Stimulated activated naive CD8-positive, alpha-beta T cell treated with anti-CD3 and anti-CD28 coated beads, Interleukin-15, Interleukin-2, amounts not matched to agents 100 ng/mL and 50 ng/mL, for 24 hours (primary cell): Measurements from ENCODE around the gene IL11RA.
"Not testable (repeated sequence)": the region's sequence is repeated elsewhere in the genome, so short reads cannot be mapped to it uniquely, and the experiment has no call there.

Experiments
- H3K27ac Mint-ChIP-seq: one replicate; pipeline ENCODE4 v1.8.0; 2021; ENCODE audit warnings: mild to moderate bottlenecking, mixed read lengths
- H3K27me3 Mint-ChIP-seq: one replicate; pipeline ENCODE4 v1.8.0; 2021; ENCODE audit warnings: mixed read lengths
- H3K36me3 Mint-ChIP-seq: one replicate; pipeline ENCODE4 v1.8.0; 2021; ENCODE audit warnings: low read depth, mixed read lengths
- H3K4me1 Mint-ChIP-seq: one replicate; pipeline ENCODE4 v1.8.0; 2021; ENCODE audit warnings: low read depth, mixed read lengths
- H3K4me3 Mint-ChIP-seq: one replicate; pipeline ENCODE4 v1.8.0; 2021; ENCODE audit warnings: mild to moderate bottlenecking, mixed read lengths
- H3K9me3 Mint-ChIP-seq: one replicate; pipeline ENCODE4 v1.8.0; 2021; ENCODE audit warnings: mixed read lengths

IL11RA gene

GRCh38 chr9:34638138-34638445, 13.9 kb upstream of the IL11RA start:
- Mint-ChIP-seq H3K27ac (peak overlapping the region; percentile 96), H3K4me3 (peak overlapping the region; percentile 97), H3K36me3 (peaks cover 22% of the 10 kb centered on the region), H3K4me1 (peaks cover 38% of the 10 kb centered on the region), H3K9me3 (no peaks in the 10 kb centered on the region), H3K27me3 (no peaks in the 10 kb centered on the region)

GRCh38 chr9:34639322-34639721, 12.7 kb upstream of the IL11RA start:
- not testable (repeated sequence) for H3K9me3 Mint-ChIP-seq, H3K27me3 Mint-ChIP-seq, H3K4me3 Mint-ChIP-seq, H3K27ac Mint-ChIP-seq
- peaks cover 16% of the 10 kb centered on the region for H3K36me3 Mint-ChIP-seq
- H3K4me1 Mint-ChIP-seq = peaks cover 32% of the 10 kb centered on the region

DNA sequence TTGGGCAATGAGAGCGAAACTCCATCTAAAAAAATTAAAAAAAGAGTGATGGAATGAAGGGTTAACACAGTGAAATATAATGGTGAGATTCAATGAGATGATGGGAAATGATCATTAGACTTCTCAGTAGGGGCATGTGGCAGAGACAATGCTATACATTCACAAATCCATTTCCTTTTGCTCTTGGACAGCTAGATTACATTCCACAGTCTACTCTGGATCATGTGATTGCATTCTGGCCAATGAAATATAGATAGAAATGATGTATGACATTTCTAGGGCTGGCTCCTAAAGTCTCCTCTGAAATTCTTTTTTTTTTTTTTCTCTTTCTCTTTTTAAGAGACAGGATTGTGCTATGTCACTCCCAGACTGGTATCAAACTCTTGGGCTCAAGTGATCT, 9.3 kb upstream of the IL11RA start:
- Mint-ChIP-seq H3K4me3 (no peak overlapping the region), H3K27me3 (no peaks in the 10 kb centered on the region), H3K27ac (no peak overlapping the region), H3K36me3 (no peaks in the 10 kb centered on the region), H3K4me1 (peaks cover 28% of the 10 kb centered on the region), H3K9me3 (no peaks in the 10 kb centered on the region)

DNA sequence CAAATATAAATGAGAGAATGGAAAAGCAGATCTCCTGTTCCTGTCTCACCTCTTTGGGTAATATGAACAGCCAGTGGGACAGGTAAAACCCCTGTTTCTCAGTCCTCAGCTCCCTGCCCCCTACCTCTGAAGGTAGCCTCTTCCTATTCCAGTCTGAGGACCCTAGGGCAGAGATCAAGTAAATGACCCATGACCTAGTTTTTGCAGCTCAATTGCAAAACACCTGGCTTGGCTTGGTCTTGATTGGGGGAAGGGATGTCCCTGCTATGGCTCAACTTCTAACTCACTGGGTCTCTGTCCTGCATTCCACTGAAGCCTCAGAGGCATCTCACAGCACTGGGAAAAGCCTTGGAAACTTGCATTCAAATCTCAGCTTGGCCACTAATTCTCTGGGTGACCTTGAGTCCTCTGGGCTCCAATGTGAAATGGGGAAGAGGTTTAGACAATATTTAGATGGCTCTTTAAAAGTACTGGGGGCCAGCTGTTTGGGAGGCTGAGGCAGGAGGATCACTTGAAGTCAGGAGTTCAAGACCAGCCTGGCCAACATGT, 7.1 kb upstream of the IL11RA start:
- Mint-ChIP-seq H3K36me3 (peaks cover 16% of the 10 kb centered on the region), H3K4me3 (no peak overlapping the region), H3K27ac (no peak overlapping the region), H3K4me1 (peaks cover 26% of the 10 kb centered on the region), H3K27me3 (no peaks in the 10 kb centered on the region), H3K9me3 (no peaks in the 10 kb centered on the region)

GRCh38 chr9:34646211-34647083, 5.5 kb upstream of the IL11RA start, which contains the start of gene GALT:
TSS of gene GALT (plus strand) at chr9:34646675. CDS start at chr9:34646705, 30 bp downstream.
- H3K36me3 Mint-ChIP-seq = peaks cover 17% of the 10 kb centered on the region
- H3K9me3 Mint-ChIP-seq = no peaks in the 10 kb centered on the region
- H3K27me3 Mint-ChIP-seq = no peaks in the 10 kb centered on the region
- H3K4me1 Mint-ChIP-seq = peaks cover 26% of the 10 kb centered on the region
- H3K27ac Mint-ChIP-seq = peak within 1 kb of the TSS; percentile 88
- H3K4me3 Mint-ChIP-seq = peak within 1 kb of the TSS; percentile 92

- no peaks in the 10 kb centered on the region for H3K27me3 Mint-ChIP-seq
- H3K36me3 Mint-ChIP-seq = peaks cover 17% of the 10 kb centered on the region
- no peaks in the 10 kb centered on the region for H3K9me3 Mint-ChIP-seq
- H3K4me3 Mint-ChIP-seq = peak overlapping the region; percentile 92
- peak overlapping the region; percentile 88 for H3K27ac Mint-ChIP-seq
- peaks cover 27% of the 10 kb centered on the region for H3K4me1 Mint-ChIP-seq
Observed at GRCh38 chr9:34647084-34647403, 4.9 kb upstream of the IL11RA start.

DNA sequence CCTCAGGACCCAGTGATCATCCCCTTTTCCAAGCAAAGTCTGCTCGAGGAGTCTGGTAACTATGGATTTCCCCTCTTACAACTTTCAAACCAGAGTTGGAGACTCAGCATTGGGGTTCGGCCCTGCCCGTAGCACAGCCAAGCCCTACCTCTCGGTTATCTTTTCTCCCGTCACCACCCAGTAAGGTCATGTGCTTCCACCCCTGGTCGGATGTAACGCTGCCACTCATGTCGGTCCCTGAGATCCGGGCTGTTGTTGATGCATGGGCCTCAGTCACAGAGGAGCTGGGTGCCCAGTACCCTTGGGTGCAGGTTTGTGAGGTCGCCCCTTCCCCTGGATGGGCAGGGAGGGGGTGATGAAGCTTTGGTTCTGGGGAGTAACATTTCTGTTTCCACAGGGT, 4.3 kb upstream of the IL11RA start:
- Mint-ChIP-seq H3K36me3 (peaks cover 17% of the 10 kb centered on the region), H3K27ac (peak overlapping the region; percentile 88)

GRCh38 chr9:34648673-34649072, 3.3 kb upstream of the IL11RA start:
- Mint-ChIP-seq H3K27ac (peak overlapping the region; percentile 18), H3K4me1 (peaks cover 40% of the 10 kb centered on the region), H3K27me3 (no peaks in the 10 kb centered on the region), H3K4me3 (peak overlapping the region; percentile 46), H3K9me3 (no peaks in the 10 kb centered on the region), H3K36me3 (peaks cover 17% of the 10 kb centered on the region)

More for the DNA sequence above, 4.3 kb upstream of the IL11RA start:
- Mint-ChIP-seq H3K9me3 (no peaks in the 10 kb centered on the region), H3K27me3 (no peaks in the 10 kb centered on the region), H3K4me3 (peak overlapping the region; percentile 92), H3K4me1 (peaks cover 33% of the 10 kb centered on the region)

GRCh38 chr9:34650816-34651215, 1.2 kb upstream of the IL11RA start:
- Mint-ChIP-seq H3K36me3 (peaks cover 17% of the 10 kb centered on the region), H3K4me1 (peaks cover 40% of the 10 kb centered on the region), H3K27ac (no peak overlapping the region), H3K27me3 (no peaks in the 10 kb centered on the region), H3K4me3 (no peak overlapping the region), H3K9me3 (no peaks in the 10 kb centered on the region)

GRCh38 chr9:34651321-34651720, 664 bp upstream of the IL11RA start:
- Mint-ChIP-seq H3K27me3 (no peaks in the 10 kb centered on the region), H3K27ac (no peak overlapping the region), H3K36me3 (peaks cover 17% of the 10 kb centered on the region), H3K9me3 (no peaks in the 10 kb centered on the region), H3K4me3 (no peak overlapping the region), H3K4me1 (peaks cover 34% of the 10 kb centered on the region)

DNA sequence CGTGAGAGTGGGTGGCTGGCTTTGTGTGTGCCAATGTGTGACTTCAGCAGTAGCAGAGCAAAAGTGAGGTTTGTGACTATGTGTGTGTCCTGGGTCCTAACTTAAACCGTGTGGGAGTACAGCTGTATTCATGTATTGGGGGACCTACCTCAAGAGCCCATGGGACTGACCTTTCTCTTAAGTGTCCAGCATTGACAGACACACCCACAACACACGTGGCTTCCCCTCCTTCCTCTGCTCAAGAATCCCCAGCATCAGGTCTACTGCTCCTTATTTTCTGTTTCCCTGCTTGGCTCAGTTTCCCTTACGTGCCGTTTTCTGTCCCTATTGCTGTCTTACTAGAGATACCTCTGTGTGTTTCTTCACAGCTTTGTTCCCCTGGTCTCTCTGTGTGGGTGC, 616 bp downstream of the IL11RA start:
- no peaks in the 10 kb centered on the region for H3K9me3 Mint-ChIP-seq
- H3K4me3 Mint-ChIP-seq = peak overlapping the region; percentile 15
- peak overlapping the region; percentile 69 for H3K27ac Mint-ChIP-seq
- H3K36me3 Mint-ChIP-seq = peaks cover 17% of the 10 kb centered on the region
- H3K27me3 Mint-ChIP-seq = no peaks in the 10 kb centered on the region
- H3K4me1 Mint-ChIP-seq = peaks cover 26% of the 10 kb centered on the region

GRCh38 chr9:34653151-34654072, 1.4 kb downstream of the IL11RA start:
- no peaks in the 10 kb centered on the region for H3K27me3 Mint-ChIP-seq
- peaks cover 14% of the 10 kb centered on the region for H3K36me3 Mint-ChIP-seq
- peak overlapping the region; percentile 69 for H3K27ac Mint-ChIP-seq
- peaks cover 18% of the 10 kb centered on the region for H3K4me1 Mint-ChIP-seq
- H3K9me3 Mint-ChIP-seq = no peaks in the 10 kb centered on the region
- no peak overlapping the region for H3K4me3 Mint-ChIP-seq

GRCh38 chr9:34654323-34655051, 2.5 kb downstream of the IL11RA start:
- Mint-ChIP-seq H3K4me3 (no peak overlapping the region), H3K36me3 (peaks cover 4% of the 10 kb centered on the region), H3K9me3 (no peaks in the 10 kb centered on the region), H3K27me3 (no peaks in the 10 kb centered on the region), H3K27ac (no peak overlapping the region), H3K4me1 (peaks cover 14% of the 10 kb centered on the region)

DNA sequence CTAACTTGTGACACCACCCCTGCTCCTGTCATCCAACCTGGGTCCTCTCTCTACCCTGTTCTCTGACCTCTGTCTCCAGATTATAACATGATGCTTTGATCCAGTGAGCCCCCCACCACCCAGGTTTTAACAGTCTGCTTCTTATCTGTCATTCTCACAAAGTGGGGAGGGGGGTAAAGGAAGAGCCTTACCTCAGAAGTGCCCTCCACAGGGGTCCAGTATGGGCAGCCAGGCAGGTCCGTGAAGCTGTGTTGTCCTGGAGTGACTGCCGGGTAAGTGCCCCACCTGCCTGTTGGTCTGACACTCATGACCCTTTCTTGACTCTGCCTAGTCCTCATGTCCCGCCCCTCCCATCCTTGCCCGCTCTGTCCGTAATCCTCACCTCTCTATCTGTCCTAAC, 3.4 kb downstream of the IL11RA start:
- H3K27me3 Mint-ChIP-seq = no peaks in the 10 kb centered on the region
- H3K4me1 Mint-ChIP-seq = peaks cover 14% of the 10 kb centered on the region
- no peaks in the 10 kb centered on the region for H3K9me3 Mint-ChIP-seq
- H3K27ac Mint-ChIP-seq = no peak overlapping the region
- H3K36me3 Mint-ChIP-seq = no peaks in the 10 kb centered on the region
- H3K4me3 Mint-ChIP-seq = no peak overlapping the region
